Gastroesophageal sphincter (tissue), 4 donors: Measurements from ENCODE around the gene TKT. TPM values are rescaled to one million over a fixed set of nuclear protein-coding genes. Genes with fewer than 3 reads are reported as not detected.
"Not testable (repeated sequence)": the region's sequence is repeated elsewhere in the genome, so short reads cannot be mapped to it uniquely, and the experiment has no call there.

Source experiments
- ATAC-seq: fragments of 150-250 bp; one replicate; pipeline ENCODE4 v1.9.1; 2016; ENCODE audit warnings: mild to moderate bottlenecking, moderate library complexity
- H3K27ac ChIP-seq, 4 donors: fragments of 200-600 bp; sonication (generic) in 3 of 4; 1 replicate in 3 of 4; 2 replicates in 1 of 4; pipeline ENCODE4 v1.5.1; 2016 to 2019
- H3K27me3 ChIP-seq: fragments of 200-600 bp; sonication (generic); one replicate; pipeline ENCODE4 v1.5.1; 2019
- H3K36me3 ChIP-seq, 2 donors: fragments of 200-600 bp; sonication (generic); one replicate each; pipeline ENCODE4 v1.5.1; 2019; ENCODE audit warnings: control low read depth in 1 of 2
- H3K4me1 ChIP-seq, 3 donors: fragments of 200-600 bp; sonication (generic); 1 replicate in 2 of 3; 2 replicates in 1 of 3; pipeline ENCODE4 v1.5.1; 2016 to 2019; ENCODE audit warnings: control low read depth in 2 of 3
- H3K4me3 ChIP-seq, 2 donors: fragments of 200-600 bp; sonication (generic); one replicate each; pipeline ENCODE4 v1.5.1; 2019; ENCODE audit warnings: mild to moderate bottlenecking in 1 of 2, moderate library complexity in 1 of 2
- H3K9me3 ChIP-seq, 3 donors: fragments of 200-600 bp; sonication (generic); one replicate each; pipeline ENCODE4 v1.5.1; 2017 to 2019; ENCODE audit warnings: control low read depth in 2 of 3
- EP300 ChIP-seq: sonication (generic); formaldehyde crosslinking; IDR thresholded peaks from one replicate; pipeline ENCODE4 v1.6.1; 2017; ENCODE audit warnings: antibody characterized with exemption, mild to moderate bottlenecking
- POLR2A ChIP-seq, 2 donors: fragments of 450-650 bp; IDR thresholded peaks; one replicate each; pipeline ENCODE4 v1.6.1; 2017; ENCODE audit warnings: antibody characterized with exemption in 2 of 2, mild to moderate bottlenecking in 2 of 2, moderate library complexity in 1 of 2
- POLR2AphosphoS5 ChIP-seq: sonication (generic); formaldehyde crosslinking; IDR thresholded peaks from one replicate; pipeline ENCODE4 v1.6.1; 2017; ENCODE audit warnings: antibody characterized with exemption
- WGBS, 2 donors: methylation state at CpG; one replicate each; pipeline ENCODE4 v1.1.5; 2018; ENCODE audit warnings: low coverage in 1 of 2; 5-methylcytosine and 5-hydroxymethylcytosine counted together
- total RNA-seq, 4 donors: library from RNA; depleted of rRNA; stranded (reverse); fragments of >200 nt; gene quantifications; one replicate each; pipeline ENCODE4 v1.1.0, GENCODE V29; 2016
- TF ChIP-seq, protein P1 (sequence below), 4 experiments: fragments of 200-600 bp in 2 of 4; fragments of 450-650 bp in 2 of 4; sonication (generic) in 1 of 4; IDR thresholded peaks; one replicate each; pipeline ENCODE4 v1.5.1; 2017 to 2019; ENCODE audit warnings: antibody characterized with exemption in 4 of 4, mild to moderate bottlenecking in 2 of 4, moderate library complexity in 2 of 4

Gene TKT
- total RNA-seq, 4 donors from 2014 or later: 218 to 386 (median 278) TPM

DNA sequence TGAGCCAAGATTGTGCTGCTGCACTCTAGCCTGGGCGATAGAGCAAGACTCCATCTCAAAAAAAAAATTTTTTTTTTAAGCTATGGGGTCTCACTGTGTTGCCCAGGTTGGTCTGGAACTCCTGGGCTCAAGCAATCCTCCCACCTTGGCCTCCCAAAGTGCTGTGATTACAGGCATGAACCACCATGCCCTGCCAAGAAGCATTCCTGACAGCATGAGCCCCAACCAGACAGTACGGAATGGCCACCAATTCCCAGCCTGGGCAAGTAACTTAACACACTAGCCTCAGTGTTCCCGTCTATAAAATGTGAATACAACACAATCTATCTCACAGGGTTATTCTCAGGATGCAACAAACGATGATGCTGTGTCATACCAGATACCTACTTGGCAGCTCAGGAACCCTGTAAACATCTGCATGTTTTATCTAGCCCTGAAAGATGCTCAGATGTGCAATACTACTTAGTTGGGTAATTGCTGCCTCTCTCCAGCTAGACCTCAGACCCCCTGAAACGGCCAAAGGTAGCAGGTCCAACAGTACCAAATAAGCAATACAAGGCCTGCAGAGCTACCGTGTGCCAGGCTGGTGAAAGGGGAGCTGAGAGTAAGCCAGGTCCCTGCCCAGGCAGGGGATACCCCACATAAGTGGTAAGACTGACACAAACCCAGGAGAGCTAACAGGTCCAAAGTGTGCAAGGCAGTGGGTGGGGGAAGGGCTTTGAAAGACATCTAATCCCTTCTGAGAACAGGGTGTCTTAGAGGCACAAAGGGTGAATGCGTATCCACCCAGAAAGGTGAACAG lies 1.9 kb downstream of the TKT start:
- ATAC-seq: no peak
- WGBS, 2 donors: 21 to 58% methylated on average over 2 to 6 of the region's 7 CpGs
- Histone ChIP-seq H3K27me3 (no peaks in the 10 kb centered on the region), H3K4me1 (peaks cover 0 to 64% (median 33%) of the 10 kb centered on the region in 3 donors), H3K9me3 (no peaks in the 10 kb centered on the region), H3K4me3 (peak overlapping the region; percentile 72 to 99), H3K27ac (peak overlapping the region in 3 of 4 donors; percentile 91 to 95 (median 92)), H3K36me3 (no peaks in the 10 kb centered on the region)
- TF ChIP-seq POLR2AphosphoS5: no peak
- TF ChIP-seq POLR2A (IDR thresholded peaks at IDR 0.05): no peak
- TF ChIP-seq, protein P1, sequence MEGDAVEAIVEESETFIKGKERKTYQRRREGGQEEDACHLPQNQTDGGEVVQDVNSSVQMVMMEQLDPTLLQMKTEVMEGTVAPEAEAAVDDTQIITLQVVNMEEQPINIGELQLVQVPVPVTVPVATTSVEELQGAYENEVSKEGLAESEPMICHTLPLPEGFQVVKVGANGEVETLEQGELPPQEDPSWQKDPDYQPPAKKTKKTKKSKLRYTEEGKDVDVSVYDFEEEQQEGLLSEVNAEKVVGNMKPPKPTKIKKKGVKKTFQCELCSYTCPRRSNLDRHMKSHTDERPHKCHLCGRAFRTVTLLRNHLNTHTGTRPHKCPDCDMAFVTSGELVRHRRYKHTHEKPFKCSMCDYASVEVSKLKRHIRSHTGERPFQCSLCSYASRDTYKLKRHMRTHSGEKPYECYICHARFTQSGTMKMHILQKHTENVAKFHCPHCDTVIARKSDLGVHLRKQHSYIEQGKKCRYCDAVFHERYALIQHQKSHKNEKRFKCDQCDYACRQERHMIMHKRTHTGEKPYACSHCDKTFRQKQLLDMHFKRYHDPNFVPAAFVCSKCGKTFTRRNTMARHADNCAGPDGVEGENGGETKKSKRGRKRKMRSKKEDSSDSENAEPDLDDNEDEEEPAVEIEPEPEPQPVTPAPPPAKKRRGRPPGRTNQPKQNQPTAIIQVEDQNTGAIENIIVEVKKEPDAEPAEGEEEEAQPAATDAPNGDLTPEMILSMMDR (IDR thresholded peaks at IDR 0.05): no peak
- TF ChIP-seq EP300: no peak

DNA sequence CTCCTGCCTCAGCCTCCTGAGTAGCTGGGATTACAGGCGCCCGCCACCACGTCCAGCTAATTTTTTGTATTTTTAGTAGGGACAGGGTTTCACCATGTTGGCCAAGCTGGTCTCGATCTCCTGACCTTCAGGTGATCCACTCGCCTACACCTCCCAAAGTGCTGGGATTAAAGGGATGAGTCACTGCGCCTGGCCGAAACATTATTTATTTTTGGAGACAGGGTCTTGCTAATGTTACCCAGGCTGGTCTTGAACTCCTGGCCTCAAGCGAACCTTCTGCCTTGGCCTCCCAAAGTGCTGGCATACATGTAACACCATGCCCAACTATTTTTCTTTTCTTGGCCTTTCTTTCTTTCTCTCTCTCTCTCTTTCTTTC lies 2.9 kb downstream of the TKT start:
- 64 to 78% methylated on average over 4 to 8 of the region's 8 CpGs for WGBS, 2 donors
- H3K4me1 ChIP-seq: peaks cover 0 to 74% (median 33%) of the 10 kb centered on the region in 3 donors
- ATAC-seq: not testable (repeated sequence)

DNA sequence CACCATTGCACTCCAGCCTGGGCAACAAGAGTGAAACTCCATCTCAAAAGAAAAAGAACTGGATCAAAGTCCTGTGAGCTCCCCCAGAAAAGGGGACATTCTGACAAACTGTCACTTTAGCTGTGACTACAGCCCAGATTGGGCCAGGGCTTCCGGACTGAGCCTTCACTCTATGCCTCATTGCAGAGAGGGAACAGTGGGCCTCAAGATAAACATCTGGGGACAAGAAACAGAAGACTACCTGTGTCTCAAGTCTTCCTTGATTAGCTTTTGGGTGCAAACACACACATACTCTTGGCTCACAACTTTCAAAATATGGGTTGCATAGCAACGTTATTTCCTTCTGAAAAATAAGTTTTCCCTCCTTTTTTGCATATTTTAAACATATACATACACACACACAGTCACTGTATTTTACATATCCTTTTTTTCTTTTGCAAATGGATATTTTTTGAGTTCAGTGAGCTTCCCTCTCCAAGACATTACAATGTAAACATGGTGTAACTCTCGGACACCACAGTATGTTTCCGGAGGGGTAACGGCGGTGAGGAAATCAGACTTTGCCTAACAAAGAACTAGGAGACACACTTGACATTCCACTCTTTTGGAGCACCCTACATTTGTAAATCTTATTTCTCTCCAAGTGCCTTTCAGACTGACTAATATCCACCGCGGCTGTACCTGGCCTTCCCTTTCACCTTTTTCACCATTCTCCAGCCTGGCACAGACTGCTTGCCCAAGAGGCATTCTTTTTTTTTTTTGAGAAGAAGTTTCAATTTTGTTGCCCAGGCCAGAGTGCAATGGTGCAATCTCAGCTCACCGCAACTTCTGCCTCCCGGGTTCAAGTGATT lies 3.5 kb downstream of the TKT start:
- 39 to 54% methylated on average over 8 to 10 of the region's 10 CpGs for WGBS, 2 donors
- ATAC-seq: no peak
- Histone ChIP-seq H3K9me3 (no peaks in the 10 kb centered on the region), H3K4me1 (peaks cover 0 to 80% (median 33%) of the 10 kb centered on the region in 3 donors), H3K36me3 (no peaks in the 10 kb centered on the region), H3K27ac (peak overlapping the region in 3 of 4 donors; percentile 32 to 92 (median 91)), H3K4me3 (peak overlapping the region in 1 of 2 donors; percentile 99), H3K27me3 (no peaks in the 10 kb centered on the region)
- TF ChIP-seq, protein P1 (IDR thresholded peaks at IDR 0.05): no peak
- TF ChIP-seq POLR2AphosphoS5: no peak
- no peak for TF ChIP-seq EP300
- TF ChIP-seq POLR2A (IDR thresholded peaks at IDR 0.05): no peak

More for the DNA sequence above, 2.9 kb downstream of the TKT start:
- not testable (repeated sequence) for H3K9me3 ChIP-seq, H3K36me3 ChIP-seq, H3K27me3 ChIP-seq
- H3K4me3 ChIP-seq: peak overlapping the region in 1 of 2 donors; percentile 99
- peak overlapping the region in 3 of 4 donors; percentile 32 to 92 (median 91) for H3K27ac ChIP-seq

DNA sequence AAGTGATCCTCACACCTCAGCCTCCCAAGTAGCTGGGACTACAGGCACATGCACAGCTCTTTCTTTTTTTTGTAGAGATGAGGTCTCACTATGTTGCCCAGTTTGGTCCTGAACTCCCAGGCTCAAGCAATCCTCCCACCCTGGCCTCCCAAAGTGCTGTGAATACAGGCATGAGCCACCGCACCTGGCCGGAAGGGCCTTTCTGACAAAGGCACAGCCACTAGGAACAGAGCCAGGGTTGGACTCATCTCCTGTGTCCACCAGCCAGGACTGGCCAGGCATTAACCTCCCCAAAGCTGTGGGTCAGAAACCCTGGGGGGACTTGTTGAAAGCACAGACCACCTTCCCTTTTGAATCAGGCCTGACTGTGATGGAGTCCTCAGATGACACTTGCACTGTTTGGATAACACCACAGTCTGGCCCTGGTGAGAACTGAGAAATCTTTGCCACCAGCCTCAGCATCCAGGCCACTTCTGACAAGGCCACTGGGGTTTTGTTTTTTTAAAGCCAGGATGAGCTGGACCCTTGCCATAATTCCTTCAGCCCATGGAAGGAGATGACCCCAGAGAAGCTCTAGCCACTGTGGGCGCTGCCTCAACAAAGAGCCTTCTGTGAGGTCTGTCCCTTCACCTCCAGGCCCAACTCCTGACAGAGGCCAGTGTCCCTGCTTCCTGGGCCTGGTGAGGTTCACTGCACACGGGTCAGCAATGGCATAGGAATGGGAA lies 4.8 kb downstream of the TKT start:
- no peak for TF ChIP-seq EP300
- no peak for TF ChIP-seq POLR2A (IDR thresholded peaks at IDR 0.05)
- TF ChIP-seq, protein P1 (IDR thresholded peaks at IDR 0.05): no peak
- no peak for TF ChIP-seq POLR2AphosphoS5
- H3K4me1 ChIP-seq: peaks cover 0 to 75% (median 33%) of the 10 kb centered on the region in 3 donors
- H3K27ac ChIP-seq: peak overlapping the region in 3 of 4 donors; percentile 10 to 45 (median 20)
- H3K36me3 ChIP-seq: peaks cover 0 to 1% of the 10 kb centered on the region in 2 donors
- no peak overlapping the region for H3K4me3 ChIP-seq
- no peak for ATAC-seq
- H3K27me3 ChIP-seq: no peaks in the 10 kb centered on the region
- H3K9me3 ChIP-seq: no peaks in the 10 kb centered on the region
- WGBS, 2 donors: 60% methylated on average over 1 of the region's 4 CpGs; no CpG with 5 or more reads in 1 of the 2 donors

DNA sequence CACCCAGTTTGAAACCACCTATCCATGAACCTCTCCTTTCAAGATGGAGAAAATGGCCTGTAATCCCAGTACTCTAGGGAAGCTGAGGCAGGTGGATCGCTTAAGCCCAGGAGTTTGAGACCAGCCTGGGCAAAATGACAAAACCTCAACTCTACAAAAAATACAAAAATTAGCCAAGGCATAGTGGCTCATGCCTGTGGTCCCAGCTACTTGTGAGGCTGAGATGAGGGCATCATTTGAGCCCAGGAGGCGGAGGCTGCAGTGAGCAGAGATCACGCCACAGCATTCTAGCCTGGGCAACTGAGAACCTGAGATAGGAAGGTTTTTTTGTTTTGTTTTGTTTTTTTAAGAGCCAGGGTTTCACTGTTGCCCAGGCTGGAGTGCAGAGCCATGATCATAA lies 5.4 kb downstream of the TKT start:
- Histone ChIP-seq H3K9me3 (no peaks in the 10 kb centered on the region), H3K4me3 (no peak overlapping the region), H3K36me3 (peaks cover 0 to 7% of the 10 kb centered on the region in 2 donors), H3K27me3 (no peaks in the 10 kb centered on the region), H3K4me1 (peaks cover 0 to 73% (median 33%) of the 10 kb centered on the region in 3 donors), H3K27ac (peak overlapping the region in 2 of 4 donors; percentile 9 to 45)
- ATAC-seq: no peak
- TF ChIP-seq, protein P1 (IDR thresholded peaks at IDR 0.05): no peak
- TF ChIP-seq POLR2AphosphoS5 (no peak), EP300 (no peak), POLR2A (IDR thresholded peaks at IDR 0.05) (no peak)
- 100% methylated on average over 2 of the region's 3 CpGs for WGBS, 2 donors
